ENCODE measurements around the gene ALX3. TPM values are rescaled to one million over a fixed set of nuclear protein-coding genes. Genes with fewer than 3 reads are reported as not detected.
"Not testable (repeated sequence)": the region's sequence is repeated elsewhere in the genome, so short reads cannot be mapped to it uniquely, and the experiment has no call there.

ALX3 gene
- total RNA-seq, 2 donors from 2014 or later = not detected

GRCh38 chr1:110094931-110095654 lies 24.6 kb upstream of the ALX3 start:
- ATAC-seq = no peak
- H3K9me3 Mint-ChIP-seq = no peaks in the 10 kb centered on the region
- no peak for DNase-seq (ENCODE audit: low spot score in 2 of 2)
- no peak overlapping the region for H3K27ac Mint-ChIP-seq
- H3K36me3 Mint-ChIP-seq = no peaks in the 10 kb centered on the region

GRCh38 chr1:110092991-110093390 lies 22.5 kb upstream of the ALX3 start:
- ATAC-seq (no peak), DNase-seq (ENCODE audit: low spot score in 2 of 2) (no peak)
- Mint-ChIP-seq H3K9me3 (no peaks in the 10 kb centered on the region), H3K27ac (peak overlapping the region in 1 of 2 donors; percentile 1), H3K36me3 (no peaks in the 10 kb centered on the region)

- H3K36me3 Mint-ChIP-seq = no peaks in the 10 kb centered on the region
- no peak for DNase-seq (ENCODE audit: low spot score in 2 of 2)
- no peaks in the 10 kb centered on the region for H3K9me3 Mint-ChIP-seq
- H3K27ac Mint-ChIP-seq = no peak overlapping the region
- no peak for ATAC-seq
Measured at GRCh38 chr1:110091791-110092190, 21.3 kb upstream of the ALX3 start.

- Mint-ChIP-seq H3K27ac (no peak overlapping the region), H3K9me3 (no peaks in the 10 kb centered on the region), H3K36me3 (no peaks in the 10 kb centered on the region)
- DNase-seq (ENCODE audit: low spot score in 2 of 2) = no peak
- ATAC-seq = no peak
Measured at GRCh38 chr1:110091381-110091780, 20.9 kb upstream of the ALX3 start.

GRCh38 chr1:110089561-110090275 lies 19.2 kb upstream of the ALX3 start:
- Mint-ChIP-seq H3K9me3 (no peaks in the 10 kb centered on the region), H3K36me3 (peaks cover 0 to 6% of the 10 kb centered on the region in 2 donors), H3K27ac (peak overlapping the region in 1 of 2 donors; percentile 67)
- DNase-seq (ENCODE audit: low spot score in 2 of 2) (no peak), ATAC-seq (no peak)

GRCh38 chr1:110088739-110089316 lies 18.4 kb upstream of the ALX3 start:
- Mint-ChIP-seq H3K27ac (no peak overlapping the region), H3K9me3 (no peaks in the 10 kb centered on the region), H3K36me3 (peaks cover under 1 to 6% of the 10 kb centered on the region in 2 donors)
- no peak for DNase-seq (ENCODE audit: low spot score in 2 of 2)
- no peak for ATAC-seq

- Mint-ChIP-seq H3K9me3 (no peaks in the 10 kb centered on the region), H3K27ac (no peak overlapping the region), H3K36me3 (peaks cover 6 to 11% of the 10 kb centered on the region in 2 donors)
- DNase-seq (ENCODE audit: low spot score in 2 of 2) = peak in 1 of 2 donors; percentile 65
- ATAC-seq = peak; percentile 50 to 66
Measured at GRCh38 chr1:110087812-110088738, 17.6 kb upstream of the ALX3 start.

- no peaks in the 10 kb centered on the region for H3K9me3 Mint-ChIP-seq
- no peak for DNase-seq (ENCODE audit: low spot score in 2 of 2)
- H3K27ac Mint-ChIP-seq = no peak overlapping the region
Measured at GRCh38 chr1:110086961-110087360, 16.5 kb upstream of the ALX3 start.

GRCh38 chr1:110085671-110086070 lies 15.2 kb upstream of the ALX3 start:
- no peaks in the 10 kb centered on the region for H3K9me3 Mint-ChIP-seq
- no peak for DNase-seq (ENCODE audit: low spot score in 2 of 2)
- peaks cover 6 to 11% of the 10 kb centered on the region in 2 donors for H3K36me3 Mint-ChIP-seq
- no peak overlapping the region for H3K27ac Mint-ChIP-seq
- no peak for ATAC-seq

More at GRCh38 chr1:110086961-110087360, 16.5 kb upstream of the ALX3 start:
- peaks cover 6 to 11% of the 10 kb centered on the region in 2 donors for H3K36me3 Mint-ChIP-seq
- ATAC-seq = no peak

- no peaks in the 10 kb centered on the region for H3K9me3 Mint-ChIP-seq
- peak overlapping the region in 1 of 2 donors; percentile 27 for H3K27ac Mint-ChIP-seq
- DNase-seq (ENCODE audit: low spot score in 2 of 2) (peak in 1 of 2 donors; percentile 58), ATAC-seq (peak; percentile 80 to 84)
- H3K36me3 Mint-ChIP-seq = peaks cover 6 to 11% of the 10 kb centered on the region in 2 donors
Measured at GRCh38 chr1:110084227-110085078, 14.0 kb upstream of the ALX3 start.

- Mint-ChIP-seq H3K27ac (peak overlapping the region in 1 of 2 donors; percentile 27), H3K9me3 (no peaks in the 10 kb centered on the region), H3K36me3 (peaks cover 6 to 11% of the 10 kb centered on the region in 2 donors)
- ATAC-seq (peak; percentile 6 to 25), DNase-seq (ENCODE audit: low spot score in 2 of 2) (no peak)
Measured at GRCh38 chr1:110083866-110084226, 13.4 kb upstream of the ALX3 start.

- ATAC-seq (no peak), DNase-seq (ENCODE audit: low spot score in 2 of 2) (no peak)
- H3K9me3 Mint-ChIP-seq = no peaks in the 10 kb centered on the region
- peak overlapping the region; percentile 27 to 70 for H3K27ac Mint-ChIP-seq
- H3K36me3 Mint-ChIP-seq = peaks cover 6 to 11% of the 10 kb centered on the region in 2 donors
Measured at GRCh38 chr1:110083061-110083865, 12.8 kb upstream of the ALX3 start.

GRCh38 chr1:110082477-110082876 lies 12.0 kb upstream of the ALX3 start:
- DNase-seq (ENCODE audit: low spot score in 2 of 2) = no peak
- H3K36me3 Mint-ChIP-seq = peaks cover 6 to 11% of the 10 kb centered on the region in 2 donors
- H3K9me3 Mint-ChIP-seq = no peaks in the 10 kb centered on the region
- H3K27ac Mint-ChIP-seq = no peak overlapping the region
- no peak for ATAC-seq

GRCh38 chr1:110081061-110081460 lies 10.6 kb upstream of the ALX3 start:
- no peak for DNase-seq (ENCODE audit: low spot score in 2 of 2)
- Mint-ChIP-seq H3K36me3 (peaks cover 6 to 11% of the 10 kb centered on the region in 2 donors), H3K27ac (no peak overlapping the region), H3K9me3 (no peaks in the 10 kb centered on the region)
- no peak for ATAC-seq

GRCh38 chr1:110079995-110080394 lies 9.5 kb upstream of the ALX3 start:
- not testable (repeated sequence) for ATAC-seq; H3K9me3 Mint-ChIP-seq; H3K27ac Mint-ChIP-seq; DNase-seq (ENCODE audit: low spot score in 2 of 2); H3K36me3 Mint-ChIP-seq
